ENCODE data around the gene TUBA1B.
"Not testable (repeated sequence)": the region's sequence is repeated elsewhere in the genome, so short reads cannot be mapped to it uniquely, and the experiment has no call there.

TUBA1B gene

DNA sequence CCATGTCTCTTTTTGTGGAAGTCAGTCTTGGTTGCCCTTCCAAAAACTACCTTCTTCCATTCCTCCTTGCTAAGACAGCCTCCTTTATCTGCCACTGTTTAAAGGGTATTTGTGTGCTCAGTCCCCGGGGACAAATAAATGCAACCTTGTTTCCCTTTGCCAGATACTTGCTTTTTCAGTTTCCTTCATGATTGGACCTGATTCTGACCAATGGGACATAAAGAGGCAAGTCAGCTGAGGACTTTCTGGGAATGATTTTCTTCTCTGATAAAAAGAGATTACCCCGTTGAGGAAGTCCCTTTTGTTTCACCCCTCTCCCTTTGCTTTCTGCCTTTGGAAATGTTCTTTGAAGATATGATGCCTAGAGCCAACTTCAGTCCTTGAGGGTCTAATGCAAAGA, 7.4 kb upstream of the TUBA1B start:
- H3K27ac ChIP-seq (replicated peaks; ENCODE audit: low read length): no peak overlapping the region
- no peak overlapping the region for H2BK120ac ChIP-seq (ENCODE audit: low read depth, low read length)
- no peak overlapping the region for H2BK12ac ChIP-seq (ENCODE audit: low read length)
- no peaks in the 10 kb centered on the region for H3K9me3 ChIP-seq (replicated peaks in 1 of 2; ENCODE audit: control insufficient read depth in 2 of 2, insufficient read depth in 1 of 2, low read depth in 1 of 2, low read length in 2 of 2)
- H3K27me3 ChIP-seq (ENCODE audit: control insufficient read depth in 3 of 3, insufficient read depth in 3 of 3, low read depth in 1 of 3, low read length in 3 of 3): no peaks in the 10 kb centered on the region
- no peak overlapping the region for H3K4me3 ChIP-seq (ENCODE audit: low read length in 2 of 2)
- no peak overlapping the region for H4K91ac ChIP-seq (ENCODE audit: low read depth, low read length, poor library complexity)
- no peak overlapping the region for H2BK5ac ChIP-seq (ENCODE audit: low read length)
- DNase-seq (ENCODE audit: low spot score): no peak
- no peak overlapping the region for H4K8ac ChIP-seq (ENCODE audit: low read depth, low read length)
- H3K79me1 ChIP-seq (ENCODE audit: low read depth, low read length): no peaks in the 10 kb centered on the region
- H3K14ac ChIP-seq (ENCODE audit: low read length): no peak overlapping the region
- no peak overlapping the region for H2AK5ac ChIP-seq (ENCODE audit: low read depth, low read length)
- no CpG with 5 or more reads among the region's 2 CpGs for WGBS, 2 donors (ENCODE audit: extremely low coverage in 2 of 2, insufficient read length in 2 of 2, insufficient replicate concordance in 1 of 2)
- no peak overlapping the region for H3K23ac ChIP-seq (ENCODE audit: low read depth, low read length, poor library complexity)
- no peak overlapping the region for H3K18ac ChIP-seq (ENCODE audit: low read length)
- H3K9ac ChIP-seq (ENCODE audit: low read depth, low read length, poor library complexity): no peak overlapping the region
- no peaks in the 10 kb centered on the region for H3K36me3 ChIP-seq (replicated peaks in 1 of 2; ENCODE audit: control insufficient read depth in 2 of 2, insufficient read depth in 2 of 2, low read length in 2 of 2)
- no peak overlapping the region for H2BK15ac ChIP-seq (ENCODE audit: low read length)
- H3K4ac ChIP-seq (ENCODE audit: low read length): no peak overlapping the region
- H3K4me1 ChIP-seq (ENCODE audit: control insufficient read depth in 2 of 2, insufficient read depth in 1 of 2, low read depth in 1 of 2, low read length in 2 of 2): no peaks in the 10 kb centered on the region
- no peak overlapping the region for H3K4me2 ChIP-seq (ENCODE audit: insufficient read depth, low read length, poor library complexity, severe bottlenecking)
- no peak overlapping the region for H2AFZ ChIP-seq (ENCODE audit: low read length)

DNA sequence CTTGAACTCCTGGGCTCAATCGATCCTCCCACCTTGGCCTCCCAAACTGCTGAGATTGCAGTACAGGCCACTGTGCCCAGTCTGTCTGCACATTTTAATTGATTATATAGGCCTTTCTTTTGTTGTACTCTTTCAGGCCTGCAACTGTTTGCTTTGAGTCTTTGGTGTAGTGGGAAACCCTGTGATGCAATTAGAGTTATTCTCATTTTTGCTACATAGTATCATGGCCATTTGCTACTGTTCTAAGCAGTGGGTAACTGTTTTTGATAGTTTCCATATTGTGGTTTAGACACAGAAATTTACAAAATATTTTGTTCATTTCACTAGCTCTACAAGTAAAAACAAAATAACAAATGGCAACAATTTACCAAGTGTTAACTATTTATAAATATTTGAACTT, 6.3 kb upstream of the TUBA1B start:
- no peak overlapping the region for H3K9ac ChIP-seq (ENCODE audit: low read depth, low read length, poor library complexity)
- WGBS, 2 donors (ENCODE audit: extremely low coverage in 2 of 2, insufficient read length in 2 of 2, insufficient replicate concordance in 1 of 2): no CpG with 5 or more reads among the region's 1 CpG
- no peak overlapping the region for H3K4me2 ChIP-seq (ENCODE audit: insufficient read depth, low read length, poor library complexity, severe bottlenecking)
- no peak overlapping the region for H3K23ac ChIP-seq (ENCODE audit: low read depth, low read length, poor library complexity)
- no peak overlapping the region for H2AFZ ChIP-seq (ENCODE audit: low read length)
- no peak overlapping the region for H3K14ac ChIP-seq (ENCODE audit: low read length)
- no peak for DNase-seq (ENCODE audit: low spot score)
- no peak overlapping the region for H2BK15ac ChIP-seq (ENCODE audit: low read length)
- no peak overlapping the region for H2BK120ac ChIP-seq (ENCODE audit: low read depth, low read length)
- no peak overlapping the region for H3K4me3 ChIP-seq (ENCODE audit: low read length in 2 of 2)
- H3K18ac ChIP-seq (ENCODE audit: low read length): no peak overlapping the region
- H3K4ac ChIP-seq (ENCODE audit: low read length): no peak overlapping the region
- H4K8ac ChIP-seq (ENCODE audit: low read depth, low read length): no peak overlapping the region
- H2AK5ac ChIP-seq (ENCODE audit: low read depth, low read length): no peak overlapping the region
- H3K79me1 ChIP-seq (ENCODE audit: low read depth, low read length): no peaks in the 10 kb centered on the region
- H2BK5ac ChIP-seq (ENCODE audit: low read length): no peak overlapping the region
- H3K9me3 ChIP-seq (replicated peaks in 1 of 2; ENCODE audit: control insufficient read depth in 2 of 2, insufficient read depth in 1 of 2, low read depth in 1 of 2, low read length in 2 of 2): no peaks in the 10 kb centered on the region
- no peaks in the 10 kb centered on the region for H3K4me1 ChIP-seq (ENCODE audit: control insufficient read depth in 2 of 2, insufficient read depth in 1 of 2, low read depth in 1 of 2, low read length in 2 of 2)
- no peaks in the 10 kb centered on the region for H3K27me3 ChIP-seq (ENCODE audit: control insufficient read depth in 3 of 3, insufficient read depth in 3 of 3, low read depth in 1 of 3, low read length in 3 of 3)
- no peak overlapping the region for H3K27ac ChIP-seq (replicated peaks; ENCODE audit: low read length)
- H4K91ac ChIP-seq (ENCODE audit: low read depth, low read length, poor library complexity): no peak overlapping the region
- H2BK12ac ChIP-seq (ENCODE audit: low read length): no peak overlapping the region
- no peaks in the 10 kb centered on the region for H3K36me3 ChIP-seq (replicated peaks in 1 of 2; ENCODE audit: control insufficient read depth in 2 of 2, insufficient read depth in 2 of 2, low read length in 2 of 2)

DNA sequence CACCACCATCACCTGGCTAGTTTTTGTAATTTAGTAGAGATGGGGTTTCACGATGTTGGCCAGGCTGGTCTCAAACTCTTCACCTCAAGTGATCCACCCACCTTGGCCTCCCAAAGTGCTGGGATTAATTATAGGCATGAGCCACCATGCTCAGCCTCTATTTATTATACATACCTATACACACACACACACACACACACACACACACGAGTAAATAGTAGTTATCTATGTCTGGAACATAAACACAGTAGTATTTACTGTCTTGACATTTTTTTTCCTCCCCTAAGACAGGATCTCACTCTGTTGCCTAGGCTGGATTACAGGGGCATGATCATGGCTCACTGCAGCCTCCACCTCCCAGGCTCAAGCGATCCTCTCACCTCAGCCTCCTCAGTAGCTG, 5.8 kb upstream of the TUBA1B start:
- not testable (repeated sequence) for H3K27ac ChIP-seq (replicated peaks; ENCODE audit: low read length); H3K27me3 ChIP-seq (ENCODE audit: control insufficient read depth in 3 of 3, insufficient read depth in 3 of 3, low read depth in 1 of 3, low read length in 3 of 3); H2AFZ ChIP-seq (ENCODE audit: low read length); H3K4me3 ChIP-seq (ENCODE audit: low read length in 2 of 2); H3K79me1 ChIP-seq (ENCODE audit: low read depth, low read length); H3K14ac ChIP-seq (ENCODE audit: low read length); H3K4me2 ChIP-seq (ENCODE audit: insufficient read depth, low read length, poor library complexity, severe bottlenecking); H3K4me1 ChIP-seq (ENCODE audit: control insufficient read depth in 2 of 2, insufficient read depth in 1 of 2, low read depth in 1 of 2, low read length in 2 of 2); H4K91ac ChIP-seq (ENCODE audit: low read depth, low read length, poor library complexity); H3K36me3 ChIP-seq (replicated peaks in 1 of 2; ENCODE audit: control insufficient read depth in 2 of 2, insufficient read depth in 2 of 2, low read length in 2 of 2); H2BK5ac ChIP-seq (ENCODE audit: low read length); H3K9ac ChIP-seq (ENCODE audit: low read depth, low read length, poor library complexity); H2AK5ac ChIP-seq (ENCODE audit: low read depth, low read length); H2BK12ac ChIP-seq (ENCODE audit: low read length); H2BK120ac ChIP-seq (ENCODE audit: low read depth, low read length); H2BK15ac ChIP-seq (ENCODE audit: low read length); H3K9me3 ChIP-seq (replicated peaks in 1 of 2; ENCODE audit: control insufficient read depth in 2 of 2, insufficient read depth in 1 of 2, low read depth in 1 of 2, low read length in 2 of 2); H3K18ac ChIP-seq (ENCODE audit: low read length); H4K8ac ChIP-seq (ENCODE audit: low read depth, low read length); DNase-seq (ENCODE audit: low spot score); H3K4ac ChIP-seq (ENCODE audit: low read length); H3K23ac ChIP-seq (ENCODE audit: low read depth, low read length, poor library complexity)
- no CpG with 5 or more reads among the region's 3 CpGs for WGBS, 2 donors (ENCODE audit: extremely low coverage in 2 of 2, insufficient read length in 2 of 2, insufficient replicate concordance in 1 of 2)

DNA sequence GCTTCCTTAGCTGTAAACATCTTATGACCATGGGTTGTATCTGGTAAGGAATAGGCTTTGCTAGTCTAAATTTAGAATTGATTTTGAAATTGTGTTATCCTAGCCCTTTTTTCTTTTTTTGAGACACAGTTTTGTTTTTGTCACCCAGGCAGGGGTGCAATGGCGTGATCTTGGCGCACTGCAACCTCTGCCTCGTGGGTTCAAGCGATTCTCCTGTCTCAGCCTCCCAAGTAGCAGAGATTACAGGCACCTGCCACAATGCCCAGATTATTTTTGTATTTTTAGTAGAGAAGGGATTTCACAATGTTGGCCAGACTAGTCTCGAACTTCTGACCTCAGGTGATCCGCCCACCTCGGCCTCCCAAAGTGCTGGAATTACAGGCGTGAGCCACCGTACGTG, 2.4 kb upstream of the TUBA1B start:
- Histone ChIP-seq H3K9ac (ENCODE audit: low read depth, low read length, poor library complexity) (no peak overlapping the region), H3K23ac (ENCODE audit: low read depth, low read length, poor library complexity) (no peak overlapping the region), H3K4me3 (ENCODE audit: low read length in 2 of 2) (no peak overlapping the region), H3K27me3 (ENCODE audit: control insufficient read depth in 3 of 3, insufficient read depth in 3 of 3, low read depth in 1 of 3, low read length in 3 of 3) (no peaks in the 10 kb centered on the region), H3K27ac (replicated peaks; ENCODE audit: low read length) (no peak overlapping the region), H3K36me3 (replicated peaks in 1 of 2; ENCODE audit: control insufficient read depth in 2 of 2, insufficient read depth in 2 of 2, low read length in 2 of 2) (peaks cover 13 to 23% of the 10 kb centered on the region in 2 donors), H3K79me1 (ENCODE audit: low read depth, low read length) (peaks cover 6% of the 10 kb centered on the region), H2AFZ (ENCODE audit: low read length) (no peak overlapping the region), H2BK15ac (ENCODE audit: low read length) (no peak overlapping the region), H3K4ac (ENCODE audit: low read length) (no peak overlapping the region), H3K4me2 (ENCODE audit: insufficient read depth, low read length, poor library complexity, severe bottlenecking) (no peak overlapping the region), H2BK5ac (ENCODE audit: low read length) (no peak overlapping the region), H4K91ac (ENCODE audit: low read depth, low read length, poor library complexity) (no peak overlapping the region), H4K8ac (ENCODE audit: low read depth, low read length) (no peak overlapping the region), H3K14ac (ENCODE audit: low read length) (no peak overlapping the region), H3K4me1 (ENCODE audit: control insufficient read depth in 2 of 2, insufficient read depth in 1 of 2, low read depth in 1 of 2, low read length in 2 of 2) (peaks cover 8 to 10% of the 10 kb centered on the region in 2 donors), H2BK120ac (ENCODE audit: low read depth, low read length) (no peak overlapping the region), H2AK5ac (ENCODE audit: low read depth, low read length) (no peak overlapping the region), H2BK12ac (ENCODE audit: low read length) (no peak overlapping the region), H3K18ac (ENCODE audit: low read length) (no peak overlapping the region), H3K9me3 (replicated peaks in 1 of 2; ENCODE audit: control insufficient read depth in 2 of 2, insufficient read depth in 1 of 2, low read depth in 1 of 2, low read length in 2 of 2) (peaks cover 0 to 3% of the 10 kb centered on the region in 2 donors)
- no CpG with 5 or more reads among the region's 10 CpGs for WGBS, 2 donors (ENCODE audit: extremely low coverage in 2 of 2, insufficient read length in 2 of 2, insufficient replicate concordance in 1 of 2)
- DNase-seq (ENCODE audit: low spot score): no peak
